H1 (cell line): ENCODE data around the gene CAMTA2. TPM values are rescaled to one million over a fixed set of nuclear protein-coding genes. Genes with fewer than 3 reads are reported as not detected.

Experiments
- CTCF ChIA-PET: fragments of 300-600 bp; sonication (Branson Sonifier 250); formaldehyde crosslinking; loops from one replicate; lab custom pipeline; 2021; ENCODE audit not compliant: partially characterized antibody; lab: Charles Lee
- POLR2A ChIA-PET: fragments of 300-600 bp; sonication (Branson Sonifier 250); formaldehyde crosslinking; loops from one replicate; lab custom pipeline; 2021; ENCODE audit warnings: inconsistent platforms; ENCODE audit not compliant: partially characterized antibody; lab: Charles Lee
- DNase-seq, 2 experiments: peaks; one replicate each; pipeline versions ENCODE4 v3.0.0 to v3.0.0-alpha.2; 2010 to 2022; ENCODE audit warnings: low spot score in 2 of 2, low read depth in 1 of 2, mixed read lengths in 1 of 2
- FAIRE-seq: peaks from 2 replicates; lab custom pipeline; 2011; peaks lifted over from hg19 to GRCh38; lab: Jason Lieb, UNC
- H2AFZ ChIP-seq: 2 replicates; pipeline ENCODE4 v1.8.1; 2012; ENCODE audit warnings: low read length, inconsistent platforms
- H2AK5ac ChIP-seq: 2 replicates; pipeline ENCODE4 v1.6.1; 2013; ENCODE audit warnings: low read depth, low read length
- H2BK120ac ChIP-seq: replicated peaks from 2 replicates; pipeline ENCODE3; 2013; ENCODE audit warnings: low read depth, low read length, inconsistent platforms
- H2BK12ac ChIP-seq: 2 replicates; pipeline ENCODE4 v1.6.1; 2013; ENCODE audit warnings: low read depth, low read length
- H2BK15ac ChIP-seq: 2 replicates; pipeline ENCODE4 v1.6.1; 2013; ENCODE audit warnings: low read length
- H2BK20ac ChIP-seq: 2 replicates; pipeline ENCODE4 v1.6.1; 2013; ENCODE audit warnings: low read length
- H2BK5ac ChIP-seq: 2 replicates; pipeline ENCODE4 v1.6.1; 2013; ENCODE audit warnings: low read depth, low read length
- H3K14ac ChIP-seq: 2 replicates; pipeline ENCODE4 v1.6.1; 2013; ENCODE audit warnings: inconsistent platforms; ENCODE audit not compliant: insufficient read length
- H3K18ac ChIP-seq: 2 replicates; pipeline ENCODE4 v1.6.1; 2013; ENCODE audit warnings: low read length; ENCODE audit errors: extremely low read depth
- H3K23ac ChIP-seq: 2 replicates; pipeline ENCODE4 v1.6.1; 2013; ENCODE audit warnings: inconsistent platforms; ENCODE audit not compliant: insufficient read length
- H3K23me2 ChIP-seq: 2 replicates; pipeline ENCODE4 v1.6.1; 2013; ENCODE audit warnings: low read depth, low read length
- H3K27ac ChIP-seq: 2 replicates; pipeline ENCODE4 v1.6.1; 2011; ENCODE audit warnings: low read depth, low read length, inconsistent platforms
- H3K27me3 ChIP-seq, 4 experiments: replicated peaks in 1 of 4; 1 replicate in 1 of 4; 2 replicates in 3 of 4; pipeline versions ENCODE4 v1.6.1 to v1.8.1; 2011 to 2013; ENCODE audit warnings: low read length in 3 of 4, mild to moderate bottlenecking in 3 of 4, inconsistent platforms in 2 of 4, mixed read lengths in 2 of 4, moderate library complexity in 1 of 4; ENCODE audit not compliant: control insufficient read depth in 3 of 4, insufficient read depth in 3 of 4; ENCODE audit errors: extremely low read depth in 1 of 4
- H3K36me3 ChIP-seq, 4 experiments: 2 replicates each; pipeline versions ENCODE4 v1.6.1 to v1.8.1; 2011 to 2013; ENCODE audit warnings: mild to moderate bottlenecking in 4 of 4, low read length in 3 of 4, moderate library complexity in 2 of 4, control low read depth in 1 of 4, inconsistent platforms in 1 of 4; ENCODE audit not compliant: insufficient read depth in 4 of 4, control insufficient read depth in 2 of 4
- H3K4ac ChIP-seq: replicated peaks from 2 replicates; pipeline ENCODE3; 2013; ENCODE audit warnings: low read length, low read depth, mixed read lengths, inconsistent platforms; ENCODE audit not compliant: insufficient read length
- H3K4me1 ChIP-seq, 4 experiments: replicated peaks in 1 of 4; 1 replicate in 1 of 4; 2 replicates in 3 of 4; pipeline versions ENCODE4 v1.6.1 to v1.8.1; 2011 to 2013; ENCODE audit warnings: low read length in 3 of 4, inconsistent platforms in 2 of 4, mixed read lengths in 1 of 4; ENCODE audit not compliant: insufficient read depth in 4 of 4, control insufficient read depth in 3 of 4
- H3K4me2 ChIP-seq, 2 experiments: 2 replicates each; pipeline versions ENCODE4 v1.6.1 to v1.8.1; 2011 to 2013; ENCODE audit warnings: low read depth in 2 of 2, low read length in 2 of 2, control low read depth in 1 of 2, inconsistent platforms in 1 of 2, mild to moderate bottlenecking in 1 of 2; ENCODE audit not compliant: insufficient read depth in 1 of 2
- H3K4me3 ChIP-seq, 4 experiments: fragments of 200-600, 300-600 bp in 1 of 4; sonication (generic), shearing (Covaris generic), sonication (Bioruptor Twin) in 1 of 4; 2 replicates each; pipeline versions ENCODE4 v1.5.1 to v1.8.1; 2011 to 2016; ENCODE audit warnings: low read length in 4 of 4, low read depth in 3 of 4, control low read depth in 2 of 4, inconsistent platforms in 2 of 4, mild to moderate bottlenecking in 2 of 4, mixed read lengths in 1 of 4, moderate library complexity in 1 of 4; ENCODE audit not compliant: insufficient read depth in 2 of 4; ENCODE audit errors: extremely low read depth in 1 of 4
- H3K56ac ChIP-seq: replicated peaks from 2 replicates; pipeline ENCODE3; 2013; ENCODE audit warnings: low read depth, mild to moderate bottlenecking, mixed read lengths, low read length, inconsistent platforms; ENCODE audit not compliant: insufficient read length
- H3K79me1 ChIP-seq: 2 replicates; pipeline ENCODE4 v1.6.1; 2013; ENCODE audit warnings: low read depth, low read length, control low read depth
- H3K79me2 ChIP-seq, 2 experiments: 2 replicates each; pipeline versions ENCODE4 v1.6.1 to v1.8.1; 2012 to 2013; ENCODE audit warnings: low read length in 2 of 2, mild to moderate bottlenecking in 2 of 2, inconsistent platforms in 1 of 2; ENCODE audit not compliant: insufficient read depth in 2 of 2, control insufficient read depth in 1 of 2
- H3K9ac ChIP-seq, 4 experiments: replicated peaks in 1 of 4; 1 replicate in 1 of 4; 2 replicates in 3 of 4; pipeline versions ENCODE4 v1.6.1 to v1.8.1; 2011 to 2013; ENCODE audit warnings: low read depth in 3 of 4, low read length in 3 of 4, control low read depth in 2 of 4, mild to moderate bottlenecking in 2 of 4, moderate library complexity in 2 of 4, inconsistent platforms in 1 of 4; ENCODE audit errors: extremely low read depth in 1 of 4
- H3K9me3 ChIP-seq, 2 experiments: 2 replicates each; pipeline versions ENCODE4 v1.6.1 to v1.8.1; 2012 to 2013; ENCODE audit warnings: mild to moderate bottlenecking in 2 of 2, moderate library complexity in 2 of 2, control low read depth in 1 of 2, inconsistent platforms in 1 of 2, low read depth in 1 of 2, low read length in 1 of 2, mixed read lengths in 1 of 2; ENCODE audit not compliant: insufficient read depth in 2 of 2
- H4K20me1 ChIP-seq, 2 experiments: replicated peaks in 1 of 2; 2 replicates each; pipeline versions ENCODE3 to v1.8.1; 2011 to 2013; ENCODE audit warnings: inconsistent platforms in 2 of 2, low read length in 2 of 2, mild to moderate bottlenecking in 1 of 2; ENCODE audit not compliant: insufficient read depth in 2 of 2, control insufficient read depth in 1 of 2
- H4K5ac ChIP-seq: 2 replicates; pipeline ENCODE4 v1.6.1; 2013; ENCODE audit warnings: low read length, low read depth, mixed read lengths, inconsistent platforms; ENCODE audit not compliant: insufficient read length
- H4K8ac ChIP-seq: 2 replicates; pipeline ENCODE4 v1.8.0; 2013; ENCODE audit warnings: mild to moderate bottlenecking, moderate library complexity, low read length, inconsistent platforms; ENCODE audit not compliant: insufficient read depth; ENCODE audit errors: extremely low read depth
- H4K91ac ChIP-seq: replicated peaks from 2 replicates; pipeline ENCODE3; 2013; ENCODE audit warnings: low read length, mixed read lengths, inconsistent platforms; ENCODE audit not compliant: insufficient read length
- EGR1 ChIP-seq: IDR thresholded peaks from 2 replicates; pipeline ENCODE4 v1.6.1; 2011; ENCODE audit warnings: low read depth, low read length, borderline replicate concordance
- HDAC6 ChIP-seq: IDR thresholded peaks from one replicate; pipeline ENCODE4 v1.7.1; 2012; ENCODE audit warnings: low read depth, mild to moderate bottlenecking, inconsistent platforms, low read length, moderate library complexity
- RXRA ChIP-seq: IDR thresholded peaks from 2 replicates; pipeline ENCODE4 v1.6.1; 2011; ENCODE audit warnings: low read depth, mild to moderate bottlenecking, low read length, moderate library complexity; ENCODE audit not compliant: insufficient read depth
- TAF1 ChIP-seq: IDR thresholded peaks from 2 replicates; pipeline ENCODE4 v1.6.1; 2011; ENCODE audit warnings: mild to moderate bottlenecking, low read depth, low read length
- TCF12 ChIP-seq: IDR thresholded peaks from 2 replicates; pipeline ENCODE4 v1.6.1; 2011; ENCODE audit warnings: low read depth, mild to moderate bottlenecking, low read length
- WGBS, 2 experiments: shearing (Covaris generic) in 1 of 2; methylation state at CpG; one replicate each; pipeline versions ENCODE4 v1.1.6 to v1.1.7; 2013 to 2015; ENCODE audit warnings: low lambda C conversion rate in 2 of 2, mixed read lengths in 2 of 2, inconsistent platforms in 1 of 2, low coverage in 1 of 2, missing lambda C conversion rate in 1 of 2; ENCODE audit not compliant: insufficient replicate concordance in 2 of 2, insufficient coverage in 1 of 2, insufficient read length in 1 of 2; ENCODE audit errors: extremely low coverage in 1 of 2, missing lambda C conversion rate in 1 of 2; 5-methylcytosine and 5-hydroxymethylcytosine counted together
- polyA plus RNA-seq, 7 experiments: library from polyadenylated mRNA; depleted of rRNA in 3 of 7; stranded (reverse) in 5 of 7; unstranded in 2 of 7; fragments of >200 nt in 5 of 7; fragments of 200-250 nt in 2 of 7; gene quantifications; 1 replicate in 5 of 7; 2 replicates in 1 of 7; 4 replicates in 1 of 7; pipeline versions ENCODE4 v1.2.1 to v1.2.3, GENCODE V29; 2011 to 2013; ENCODE audit warnings: missing spikeins in 2 of 7, mixed read lengths in 2 of 7
- total RNA-seq: library from RNA; stranded (reverse); fragmentation: NEBNext Ultra II Directional; extraction: Animal tissue kit (Norgen Biotek cat#: 25700); gene quantifications from 2 replicates; pipeline ENCODE4 v1.2.1, GENCODE V29; 2021

The CAMTA2 gene
- total and polyA plus RNA-seq, 2 of the 8 experiments (the other 6 are each of a cell fraction or from before 2014, with no cell fraction given): 5.5 to 12.0 TPM

- H2AFZ ChIP-seq: no peak overlapping the region
- H3K27ac ChIP-seq: no peak overlapping the region
- H2BK120ac ChIP-seq: no peak overlapping the region
- POLR2A ChIA-PET: interaction anchor here (27.4 to 32.4 kb wide), 2 partner anchors 2 to 11 kb away, joined by 987 read pairs; partner anchors contain the start of genes ENO3, PFN1, RNF167 and SLC25A11
- no peak overlapping the region for H2AK5ac ChIP-seq
- no peak overlapping the region for H2BK12ac ChIP-seq
- H3K56ac ChIP-seq: no peak overlapping the region
- H3K4me1 ChIP-seq: peaks cover 0 to 10% (median 6%) of the 10 kb centered on the region in 4 experiments; a peak in 5 of 7 replicates
- H3K9me3 ChIP-seq: no peaks in the 10 kb centered on the region
- WGBS, 2 experiments: 91% methylated on average over 3 of the region's 3 CpGs; no CpG with 5 or more reads in 1 of the 2 experiments
- no peak overlapping the region for H2BK15ac ChIP-seq
- H3K79me2 ChIP-seq: no peaks in the 10 kb centered on the region
- H3K23me2 ChIP-seq: no peaks in the 10 kb centered on the region
- H2BK20ac ChIP-seq: no peak overlapping the region
- no peak overlapping the region for H3K18ac ChIP-seq
- H4K20me1 ChIP-seq: peaks cover 0 to 3% of the 10 kb centered on the region in 2 experiments
- no peak overlapping the region for H2BK5ac ChIP-seq
- TF ChIP-seq EGR1 (no peak), TAF1 (no peak), TCF12 (no peak), RXRA (no peak), HDAC6 (no peak)
- H3K79me1 ChIP-seq: 0 out of 2 replicates have a peak, but pooled peaks cover 2% of the 10 kb centered on the region
- FAIRE-seq (no peak), DNase-seq (no peak)
- no peaks in the 10 kb centered on the region for H3K27me3 ChIP-seq
- no peak overlapping the region for H3K23ac ChIP-seq
- H4K91ac ChIP-seq: no peak overlapping the region
- no peak overlapping the region for H3K4me2 ChIP-seq
- no peak overlapping the region for H4K8ac ChIP-seq
- no peak overlapping the region for H3K14ac ChIP-seq
- CTCF ChIA-PET: interaction anchor here (1.3 to 4.3 kb wide), 4 partner anchors 9 to 22 kb away, joined by 4 to 32 read pairs (median 12); partner anchors contain the start of genes RNF167, SLC25A11 and SPAG7
- H4K5ac ChIP-seq: no peak overlapping the region
- no peak overlapping the region for H3K4ac ChIP-seq
- peaks cover 0 to 2% (median 0%) of the 10 kb centered on the region in 4 experiments; a peak in 2 of 8 replicates for H3K36me3 ChIP-seq
- no peak overlapping the region for H3K4me3 ChIP-seq
- H3K9ac ChIP-seq: no peak overlapping the region
Measured at GRCh38 chr17:4958102-4958501, 29.4 kb downstream of the CAMTA2 start.
